Uterus (tissue), 4 donors: Measurements from ENCODE around the gene SPAG4. TPM values are rescaled to one million over a fixed set of nuclear protein-coding genes. Genes with fewer than 3 reads are reported as not detected.

Experiments used
- DNase-seq, 2 donors: peaks; one replicate each; pipeline ENCODE4 v3.0.0-alpha.2; 2019 to 2020
- H3K27ac ChIP-seq, 2 donors: fragments of 200-600 bp; sonication (generic); 1 replicate in 1 of 2; 2 replicates in 1 of 2; pipeline ENCODE4 v1.5.1; 2016 to 2018
- H3K27me3 ChIP-seq, 2 donors: fragments of 200-600 bp; sonication (generic); one replicate each; pipeline ENCODE4 v1.5.1; 2018 to 2019; ENCODE audit warnings: control low read depth in 1 of 2
- H3K36me3 ChIP-seq, 2 donors: fragments of 200-600 bp; sonication (generic); one replicate each; pipeline ENCODE4 v1.5.1; 2019; ENCODE audit warnings: control low read depth in 1 of 2
- H3K4me1 ChIP-seq, 2 donors: fragments of 200-600 bp; sonication (generic); one replicate each; pipeline ENCODE4 v1.5.1; 2018 to 2019; ENCODE audit warnings: control low read depth in 1 of 2
- H3K4me3 ChIP-seq, 2 donors: fragments of 200-600 bp; sonication (generic); 1 replicate in 1 of 2; 2 replicates in 1 of 2; pipeline ENCODE4 v1.5.1; 2018 to 2019; ENCODE audit warnings: mild to moderate bottlenecking in 1 of 2
- H3K9me3 ChIP-seq, 2 donors: fragments of 200-600 bp; sonication (generic); one replicate each; pipeline ENCODE4 v1.5.1; 2019; ENCODE audit warnings: control low read depth in 1 of 2
- POLR2A ChIP-seq, 2 donors: fragments of 450-650 bp; IDR thresholded peaks; one replicate each; pipeline ENCODE4 v1.6.1; 2016; ENCODE audit warnings: antibody characterized with exemption in 2 of 2, mild to moderate bottlenecking in 1 of 2, moderate library complexity in 1 of 2
- intact Hi-C: fragments of 100-400 bp; cut with DNase I; formaldehyde crosslinking; loops from one replicate; pipeline ENCODE4 v1.15.1; 2023; ENCODE audit warnings: low total_unique reads
- total RNA-seq, 4 donors: library from RNA; depleted of rRNA in 3 of 4; stranded (reverse); fragments of >200 nt in 3 of 4; gene quantifications; one replicate each; pipeline versions ENCODE4 v1.1.0 to v1.2.4, GENCODE V29; 2014 to 2023
- TF ChIP-seq, protein P1 (sequence below), 4 experiments: fragments of 200-600 bp in 2 of 4; fragments of 450-650 bp in 2 of 4; sonication (generic) in 2 of 4; IDR thresholded peaks; one replicate each; pipeline ENCODE4 v1.5.1; 2016 to 2019; ENCODE audit warnings: antibody characterized with exemption in 4 of 4, mild to moderate bottlenecking in 2 of 4, moderate library complexity in 1 of 4
- donor health status: DM: yes; HTN: yes; CAD: no.

The SPAG4 gene
- total RNA-seq, 4 donors from 2014 or later, result 2.1 to 8.4 TPM; not detected in 2

DNA sequence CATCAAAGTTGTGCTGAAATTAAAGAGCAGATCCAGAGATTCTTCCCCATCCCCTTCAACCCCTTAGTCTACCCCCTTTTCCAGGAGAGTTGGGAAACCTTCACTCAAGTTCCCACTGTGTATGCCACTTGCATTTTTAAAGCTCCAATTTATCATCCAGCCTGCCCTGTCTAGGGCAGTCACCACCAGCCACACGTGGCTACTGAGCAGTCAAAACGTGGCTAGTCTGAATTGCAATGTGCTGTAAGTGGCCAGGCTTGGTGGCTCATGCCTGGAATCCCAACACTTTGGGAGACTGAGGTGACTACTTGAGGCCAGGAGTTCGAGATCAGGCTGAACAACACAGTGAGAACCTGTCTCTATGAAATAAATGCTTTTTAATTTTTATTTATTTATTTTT, 38.8 kb upstream of the SPAG4 start:
- TF ChIP-seq, protein P1, sequence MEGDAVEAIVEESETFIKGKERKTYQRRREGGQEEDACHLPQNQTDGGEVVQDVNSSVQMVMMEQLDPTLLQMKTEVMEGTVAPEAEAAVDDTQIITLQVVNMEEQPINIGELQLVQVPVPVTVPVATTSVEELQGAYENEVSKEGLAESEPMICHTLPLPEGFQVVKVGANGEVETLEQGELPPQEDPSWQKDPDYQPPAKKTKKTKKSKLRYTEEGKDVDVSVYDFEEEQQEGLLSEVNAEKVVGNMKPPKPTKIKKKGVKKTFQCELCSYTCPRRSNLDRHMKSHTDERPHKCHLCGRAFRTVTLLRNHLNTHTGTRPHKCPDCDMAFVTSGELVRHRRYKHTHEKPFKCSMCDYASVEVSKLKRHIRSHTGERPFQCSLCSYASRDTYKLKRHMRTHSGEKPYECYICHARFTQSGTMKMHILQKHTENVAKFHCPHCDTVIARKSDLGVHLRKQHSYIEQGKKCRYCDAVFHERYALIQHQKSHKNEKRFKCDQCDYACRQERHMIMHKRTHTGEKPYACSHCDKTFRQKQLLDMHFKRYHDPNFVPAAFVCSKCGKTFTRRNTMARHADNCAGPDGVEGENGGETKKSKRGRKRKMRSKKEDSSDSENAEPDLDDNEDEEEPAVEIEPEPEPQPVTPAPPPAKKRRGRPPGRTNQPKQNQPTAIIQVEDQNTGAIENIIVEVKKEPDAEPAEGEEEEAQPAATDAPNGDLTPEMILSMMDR (IDR thresholded peaks at IDR 0.05), result no peak
- TF ChIP-seq POLR2A (IDR thresholded peaks at IDR 0.05), result no peak
- H3K36me3 ChIP-seq, result no peaks in the 10 kb centered on the region
- no peaks in the 10 kb centered on the region for H3K9me3 ChIP-seq
- no peaks in the 10 kb centered on the region for H3K4me1 ChIP-seq
- intact Hi-C loops, result no loop called here
- no peaks in the 10 kb centered on the region for H3K27me3 ChIP-seq
- DNase-seq, result no peak
- H3K27ac ChIP-seq, result no peak overlapping the region
- H3K4me3 ChIP-seq, result no peak overlapping the region

DNA sequence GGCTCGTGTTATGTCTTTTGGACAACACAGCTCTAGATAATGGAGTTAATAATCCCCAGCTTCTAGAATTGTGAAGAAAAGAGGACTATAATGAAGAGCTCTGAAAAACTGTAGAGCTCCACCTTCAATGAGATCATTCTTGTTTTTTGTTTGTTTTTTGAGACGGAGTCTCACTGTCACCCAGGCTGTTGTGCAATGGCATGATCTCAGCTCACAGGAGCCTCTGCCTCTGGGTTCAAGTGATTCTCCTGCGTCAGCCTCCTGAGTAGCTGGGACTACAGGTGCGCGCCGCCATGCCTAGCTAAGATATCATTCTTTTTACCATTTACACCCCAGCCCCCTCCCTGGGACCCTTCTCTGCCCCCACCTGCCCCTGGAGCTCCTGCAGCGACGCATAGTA, 37.2 kb upstream of the SPAG4 start:
- no peaks in the 10 kb centered on the region for H3K27me3 ChIP-seq
- intact Hi-C loops, result no loop called here
- H3K4me1 ChIP-seq, result no peaks in the 10 kb centered on the region
- DNase-seq, result no peak
- no peak overlapping the region for H3K27ac ChIP-seq
- TF ChIP-seq, protein P1 (IDR thresholded peaks at IDR 0.05), result no peak
- TF ChIP-seq POLR2A (IDR thresholded peaks at IDR 0.05), result no peak
- no peaks in the 10 kb centered on the region for H3K36me3 ChIP-seq
- H3K9me3 ChIP-seq, result no peaks in the 10 kb centered on the region
- H3K4me3 ChIP-seq, result no peak overlapping the region

DNA sequence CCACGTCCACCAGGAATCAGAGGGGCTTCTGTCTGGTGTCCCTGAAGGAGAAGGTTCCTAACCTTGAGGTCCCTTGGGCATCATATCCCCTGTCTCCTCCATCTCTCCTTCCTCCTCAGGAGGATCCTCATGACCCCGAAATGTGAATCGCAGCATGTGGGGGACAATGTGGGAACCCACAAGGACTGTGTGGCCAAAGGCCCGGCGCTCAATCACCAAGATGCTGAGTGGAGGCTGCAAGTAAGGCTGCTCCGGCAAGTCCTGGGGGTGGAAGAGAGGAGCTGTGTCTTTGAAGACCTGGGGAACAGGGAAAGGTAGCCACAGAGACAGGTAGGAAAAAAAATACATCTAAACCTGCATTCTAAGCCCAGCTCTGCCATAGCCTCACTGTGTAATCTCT, 36.4 kb upstream of the SPAG4 start:
- no peak overlapping the region for H3K4me3 ChIP-seq
- TF ChIP-seq POLR2A (IDR thresholded peaks at IDR 0.05), result no peak
- TF ChIP-seq, protein P1 (IDR thresholded peaks at IDR 0.05), result no peak
- no peaks in the 10 kb centered on the region for H3K36me3 ChIP-seq
- H3K27me3 ChIP-seq, result no peaks in the 10 kb centered on the region
- no peak for DNase-seq
- H3K27ac ChIP-seq, result no peak overlapping the region
- H3K9me3 ChIP-seq, result no peaks in the 10 kb centered on the region
- intact Hi-C loops, result no loop called here
- no peaks in the 10 kb centered on the region for H3K4me1 ChIP-seq

DNA sequence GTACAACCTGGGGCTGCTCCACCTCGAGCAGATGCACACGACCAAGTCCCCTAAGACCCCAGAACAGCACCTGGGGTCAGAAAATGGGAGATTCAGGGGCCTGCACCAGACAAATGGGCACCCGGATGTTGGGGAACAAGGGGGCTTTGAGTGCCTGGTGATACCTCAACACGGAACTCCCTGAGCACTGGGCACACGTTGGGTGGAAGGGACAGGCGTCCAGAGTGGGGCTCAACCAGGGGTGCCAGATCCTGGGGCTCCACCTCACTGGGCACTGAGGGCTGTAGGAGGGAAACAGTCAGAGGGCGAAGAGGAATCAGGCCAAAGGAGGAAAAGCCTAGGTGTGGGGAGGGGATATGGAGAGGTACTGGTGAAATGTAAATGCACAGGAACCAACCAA, 33.5 kb upstream of the SPAG4 start:
- intact Hi-C loops, result no loop called here
- Histone ChIP-seq H3K4me1 (no peaks in the 10 kb centered on the region), H3K9me3 (no peaks in the 10 kb centered on the region), H3K27me3 (no peaks in the 10 kb centered on the region), H3K36me3 (no peaks in the 10 kb centered on the region), H3K27ac (no peak overlapping the region), H3K4me3 (no peak overlapping the region)
- DNase-seq, result no peak
- TF ChIP-seq, protein P1 (IDR thresholded peaks at IDR 0.05), result no peak
- no peak for TF ChIP-seq POLR2A (IDR thresholded peaks at IDR 0.05)

DNA sequence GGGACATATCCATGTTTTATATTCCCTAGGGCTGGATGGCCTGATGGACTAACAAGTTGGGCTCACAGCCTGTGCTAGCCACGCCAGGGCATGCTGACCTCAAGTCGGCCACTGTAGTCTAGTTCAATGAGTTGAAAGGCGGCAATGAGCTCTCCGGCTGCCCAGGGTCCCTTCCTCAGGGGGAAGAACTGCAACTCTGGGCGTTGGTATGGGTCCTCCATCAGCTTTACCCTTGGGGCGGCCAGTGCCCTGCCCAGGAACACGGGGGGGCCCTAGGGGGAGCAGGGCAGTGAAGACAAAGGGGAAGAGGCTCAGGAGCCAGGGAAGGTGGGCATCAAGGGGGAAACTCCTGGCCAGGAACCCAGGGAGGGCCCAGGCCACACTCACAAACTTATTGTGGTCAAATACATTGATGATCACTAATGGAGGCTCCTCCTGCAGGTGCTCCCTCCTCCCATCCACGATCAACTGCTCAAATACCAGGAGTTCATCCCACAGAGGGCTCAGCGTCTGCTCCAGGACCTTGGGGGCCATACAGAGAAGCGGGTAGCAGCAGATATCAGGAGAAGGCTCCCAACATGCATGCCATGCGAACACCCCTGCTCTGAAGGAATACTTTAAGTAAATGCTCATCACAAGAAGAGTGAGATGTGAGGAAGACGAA, 32.8 kb upstream of the SPAG4 start:
- no peak overlapping the region for H3K27ac ChIP-seq
- H3K4me1 ChIP-seq, result no peaks in the 10 kb centered on the region
- no peak for DNase-seq
- H3K4me3 ChIP-seq, result no peak overlapping the region
- H3K27me3 ChIP-seq, result no peaks in the 10 kb centered on the region
- intact Hi-C loops, result no loop called here
- H3K9me3 ChIP-seq, result no peaks in the 10 kb centered on the region
- TF ChIP-seq POLR2A (IDR thresholded peaks at IDR 0.05), result no peak
- TF ChIP-seq, protein P1 (IDR thresholded peaks at IDR 0.05), result no peak
- H3K36me3 ChIP-seq, result no peaks in the 10 kb centered on the region
